SU-DHL-6 (cell line): Measurements from ENCODE around the gene SHF.

Source experiments
- CTCF ChIP-seq: fragments of 200-600 bp; sonication (generic); IDR thresholded peaks from one replicate; pipeline ENCODE4 v1.5.1; 2017; ENCODE audit warnings: antibody characterized with exemption, mild to moderate bottlenecking, low read length, moderate library complexity; ENCODE audit not compliant: insufficient read depth, poor library complexity, severe bottlenecking
- EZH2phosphoT487 ChIP-seq: fragments of 200-600 bp; sonication (generic), shearing (Covaris generic); conservative IDR thresholded peaks from 2 replicates; pipeline ENCODE4 v1.6.1; 2018; ENCODE audit warnings: mild to moderate bottlenecking, antibody characterized with exemption, low read length, moderate library complexity, mixed read lengths

GRCh38 chr15:45136378-45136764 lies 51.4 kb downstream of the SHF start:
- TF ChIP-seq CTCF (no peak), EZH2phosphoT487 (no peak)
